IMR-90 (cell line): Measurements from ENCODE around the gene AGO3. TPM values are rescaled to one million over a fixed set of nuclear protein-coding genes. Genes with fewer than 3 reads are reported as not detected.

ENCODE experiments used
- ATAC-seq: fragments of 200-7000 bp; cut with Tn5 transposase; 2 replicates; pipeline ENCODE4 v1.9.1; 2020; ENCODE audit warnings: low read depth, mild to moderate bottlenecking, moderate library complexity
- BruUV-seq: library from RNA; stranded (reverse); fragments of 400-500 nt; replicated peaks from 2 replicates; lab custom pipeline; 2021; lab: Mats Ljungman, UMichigan
- CTCF ChIA-PET: fragments of 300-600 bp; formaldehyde crosslinking; extraction: SDS; loops from one replicate; lab custom pipeline; 2021; ENCODE audit warnings: antibody characterized with exemption; lab: Yijun Ruan, JAX
- POLR2A ChIA-PET: fragments of 300-600 bp; sonication (Branson Sonifier 250); formaldehyde crosslinking; loops from one replicate; lab custom pipeline; 2022; ENCODE audit warnings: antibody characterized with exemption; ENCODE audit not compliant: unreplicated experiment; lab: Charles Lee
- DNase-seq: peaks from one replicate; pipeline ENCODE4 v3.0.0; 2013
- H2AFZ ChIP-seq: replicated peaks from 2 replicates; pipeline ENCODE3; 2013; ENCODE audit warnings: low read length, mild to moderate bottlenecking; ENCODE audit not compliant: poor library complexity
- H2AK5ac ChIP-seq: 2 replicates; pipeline ENCODE4 v1.6.1; 2013; ENCODE audit warnings: low read depth, low read length, inconsistent platforms
- H2AK9ac ChIP-seq: replicated peaks from 2 replicates; pipeline ENCODE3; 2013; ENCODE audit warnings: mild to moderate bottlenecking, low read depth, low read length, moderate library complexity; ENCODE audit not compliant: poor library complexity
- H2BK120ac ChIP-seq: 2 replicates; pipeline ENCODE4 v1.6.1; 2013; ENCODE audit warnings: low read depth, low read length, inconsistent platforms
- H2BK15ac ChIP-seq: 3 replicates; pipeline ENCODE4 v1.6.1; 2013; ENCODE audit warnings: low read depth, low read length, inconsistent platforms
- H2BK20ac ChIP-seq: 2 replicates; pipeline ENCODE4 v1.6.1; 2013; ENCODE audit warnings: low read depth, mild to moderate bottlenecking, inconsistent platforms, low read length, moderate library complexity
- H2BK5ac ChIP-seq: 2 replicates; pipeline ENCODE4 v1.6.1; 2013; ENCODE audit warnings: mild to moderate bottlenecking, low read depth, low read length, inconsistent platforms; ENCODE audit not compliant: poor library complexity, severe bottlenecking
- H3K14ac ChIP-seq: replicated peaks from 2 replicates; pipeline ENCODE4 v1.6.1; 2013; ENCODE audit warnings: low read depth, low read length, inconsistent platforms
- H3K18ac ChIP-seq: 2 replicates; pipeline ENCODE4 v1.6.1; 2013; ENCODE audit warnings: low read depth, low read length, control low read depth
- H3K23ac ChIP-seq: 2 replicates; pipeline ENCODE4 v1.6.1; 2013; ENCODE audit warnings: low read depth, low read length, inconsistent platforms
- H3K27ac ChIP-seq: 2 replicates; pipeline ENCODE4 v1.5.1; 2013; ENCODE audit warnings: mild to moderate bottlenecking, control low read depth, low read length; ENCODE audit not compliant: insufficient read depth
- H3K27me3 ChIP-seq: 2 replicates; pipeline ENCODE4 v1.6.1; 2013; ENCODE audit warnings: low read length; ENCODE audit not compliant: control insufficient read depth, insufficient read depth
- H3K36me3 ChIP-seq: 2 replicates; pipeline ENCODE4 v1.6.1; 2013; ENCODE audit warnings: low read length, mixed read lengths; ENCODE audit not compliant: control insufficient read depth, insufficient read depth
- H3K4ac ChIP-seq: 2 replicates; pipeline ENCODE4 v1.6.1; 2013; ENCODE audit warnings: low read depth, low read length, inconsistent platforms
- H3K4me1 ChIP-seq: 2 replicates; pipeline ENCODE4 v1.6.1; 2013; ENCODE audit warnings: low read length, mixed read lengths; ENCODE audit not compliant: control insufficient read depth, insufficient read depth
- H3K4me2 ChIP-seq: 2 replicates; pipeline ENCODE4 v1.6.1; 2013; ENCODE audit warnings: low read depth, mild to moderate bottlenecking, control low read depth, low read length, moderate library complexity
- H3K4me3 ChIP-seq: 2 replicates; pipeline ENCODE4 v1.5.1; 2013; ENCODE audit warnings: low read depth, mild to moderate bottlenecking, control low read depth, low read length, moderate library complexity; ENCODE audit not compliant: insufficient read depth
- H3K56ac ChIP-seq: 2 replicates; pipeline ENCODE4 v1.6.1; 2013; ENCODE audit warnings: low read length, inconsistent platforms; ENCODE audit not compliant: insufficient read depth; ENCODE audit errors: extremely low read depth
- H3K79me1 ChIP-seq, 2 experiments: 2 replicates each; pipeline ENCODE4 v1.6.1; 2013; ENCODE audit warnings: low read length in 2 of 2, inconsistent platforms in 1 of 2, low read depth in 1 of 2
- H3K9ac ChIP-seq: 2 replicates; pipeline ENCODE4 v1.6.1; 2013; ENCODE audit warnings: low read depth, low read length, control low read depth
- H3K9me1 ChIP-seq: 2 replicates; pipeline ENCODE4 v1.6.1; 2013; ENCODE audit warnings: low read length, inconsistent platforms; ENCODE audit not compliant: insufficient read depth
- H3K9me3 ChIP-seq: 2 replicates; pipeline ENCODE4 v1.6.1; 2013; ENCODE audit warnings: low read length; ENCODE audit not compliant: control insufficient read depth, insufficient read depth
- H4K20me1 ChIP-seq: 2 replicates; pipeline ENCODE4 v1.6.1; 2013; ENCODE audit warnings: low read length, inconsistent platforms; ENCODE audit not compliant: insufficient read depth
- H4K5ac ChIP-seq: 2 replicates; pipeline ENCODE4 v1.6.1; 2013; ENCODE audit warnings: mild to moderate bottlenecking, low read depth, low read length, control low read depth
- H4K8ac ChIP-seq, 2 experiments: 2 replicates each; pipeline ENCODE4 v1.6.1; 2013; ENCODE audit warnings: low read depth in 2 of 2, low read length in 2 of 2, control low read depth in 1 of 2, inconsistent platforms in 1 of 2
- H4K91ac ChIP-seq: 2 replicates; pipeline ENCODE4 v1.6.1; 2013; ENCODE audit warnings: low read depth, low read length, inconsistent platforms; ENCODE audit not compliant: insufficient read depth
- BHLHE40 ChIP-seq: fragments of 150-350 bp; IDR thresholded peaks from 2 replicates; pipeline ENCODE4 v1.6.1; 2016; ENCODE audit warnings: mild to moderate bottlenecking, low read depth, low read length
- CEBPB ChIP-seq: IDR thresholded peaks from 2 replicates; pipeline ENCODE4 v1.6.1; 2012; ENCODE audit warnings: low read depth, low read length, improper control_type of control experiment
- CHD1 ChIP-seq: IDR thresholded peaks from 2 replicates; pipeline ENCODE4 v1.6.1; 2012; ENCODE audit warnings: low read depth, low read length, improper control_type of control experiment
- FOS ChIP-seq: fragments of 150-350 bp; IDR thresholded peaks from 2 replicates; pipeline ENCODE4 v1.6.1; 2016; ENCODE audit warnings: low read depth, low read length
- MAFK ChIP-seq: IDR thresholded peaks from 2 replicates; pipeline ENCODE4 v1.6.1; 2012; ENCODE audit warnings: low read depth, low read length, improper control_type of control experiment
- MAZ ChIP-seq: IDR thresholded peaks from 2 replicates; pipeline ENCODE4 v1.6.1; 2012; ENCODE audit warnings: low read depth, mild to moderate bottlenecking, low read length, improper control_type of control experiment, moderate library complexity, borderline replicate concordance
- MXI1 ChIP-seq: IDR thresholded peaks from 2 replicates; pipeline ENCODE4 v1.6.1; 2012; ENCODE audit warnings: low read depth, mild to moderate bottlenecking, low read length, moderate library complexity, borderline replicate concordance
- POLR2A ChIP-seq: IDR thresholded peaks from 2 replicates; pipeline ENCODE4 v1.6.1; 2012; ENCODE audit warnings: mild to moderate bottlenecking, low read depth, low read length
- RCOR1 ChIP-seq: IDR thresholded peaks from 2 replicates; pipeline ENCODE4 v1.6.1; 2012; ENCODE audit warnings: mild to moderate bottlenecking, low read length, improper control_type of control experiment; ENCODE audit not compliant: insufficient replicate concordance
- RFX5 ChIP-seq: IDR thresholded peaks from 2 replicates; pipeline ENCODE4 v1.8.0; 2012; ENCODE audit warnings: low read depth, mild to moderate bottlenecking, low read length, moderate library complexity
- SMC3 ChIP-seq: fragments of 150-350 bp; IDR thresholded peaks from 2 replicates; pipeline ENCODE4 v1.6.1; 2016; ENCODE audit warnings: low read depth, mild to moderate bottlenecking, antibody characterized with exemption, low read length, moderate library complexity
- WGBS, 2 experiments: methylation state at CpG; one replicate each; pipeline versions ENCODE4 v1.1.5 to v1.1.7; 2013; ENCODE audit warnings: missing lambda C conversion rate in 2 of 2; ENCODE audit not compliant: insufficient read length in 1 of 2; ENCODE audit errors: extremely low coverage in 2 of 2; 5-methylcytosine and 5-hydroxymethylcytosine counted together
- dilution Hi-C: fragments of 300-500 bp; cut with HindIII; formaldehyde crosslinking; loops from one replicate; pipeline ENCODE4 v1.14.3; 2018; ENCODE audit warnings: low sequenced_read_pairs; ENCODE audit not compliant: unreplicated experiment
- in situ Hi-C: fragments of 300-500 bp; cut with MboI; formaldehyde crosslinking; loops from 3 replicates; pipeline ENCODE4 v1.14.3; 2019; ENCODE audit warnings: low sequenced_read_pairs, inconsistent platforms, mixed read lengths
- intact Hi-C: fragments of 100-400 bp; cut with micrococcal nuclease; formaldehyde crosslinking; loops from 2 replicates; pipeline ENCODE4 v1.10.0; 2022
- polyA plus RNA-seq, 3 experiments: library from polyadenylated mRNA; depleted of rRNA; stranded (reverse); fragments of >200 nt; gene quantifications; 2 replicates each; pipeline ENCODE4 v1.2.3, GENCODE V29; 2012; ENCODE audit warnings: low replicate concordance in 1 of 3
- total RNA-seq: library from RNA; depleted of rRNA; stranded (reverse); fragments of >200 nt; gene quantifications from 2 replicates; pipeline ENCODE4 v1.2.3, GENCODE V29; 2012
- TF ChIP-seq, protein P1 (sequence below): fragments of 150-350 bp; IDR thresholded peaks from 2 replicates; pipeline ENCODE4 v1.6.1; 2016; ENCODE audit warnings: low read depth, mild to moderate bottlenecking, low read length, moderate library complexity, borderline replicate concordance
- TF ChIP-seq, protein P2 (sequence below): fragments of 150-350 bp; IDR thresholded peaks from 2 replicates; pipeline ENCODE4 v1.6.1; 2017; ENCODE audit warnings: mild to moderate bottlenecking, antibody characterized with exemption, low read length, low read depth
- TF ChIP-seq, protein P3 (sequence below): conservative IDR thresholded peaks from 2 replicates; pipeline ENCODE4 v1.5.1; 2012; ENCODE audit warnings: mild to moderate bottlenecking, low read depth, low read length, improper control_type of control experiment

AGO3 gene
- total and polyA plus RNA-seq, 2 of the 4 experiments (the other 2 are of a cell fraction) = 8.9 to 25.6 TPM

DNA sequence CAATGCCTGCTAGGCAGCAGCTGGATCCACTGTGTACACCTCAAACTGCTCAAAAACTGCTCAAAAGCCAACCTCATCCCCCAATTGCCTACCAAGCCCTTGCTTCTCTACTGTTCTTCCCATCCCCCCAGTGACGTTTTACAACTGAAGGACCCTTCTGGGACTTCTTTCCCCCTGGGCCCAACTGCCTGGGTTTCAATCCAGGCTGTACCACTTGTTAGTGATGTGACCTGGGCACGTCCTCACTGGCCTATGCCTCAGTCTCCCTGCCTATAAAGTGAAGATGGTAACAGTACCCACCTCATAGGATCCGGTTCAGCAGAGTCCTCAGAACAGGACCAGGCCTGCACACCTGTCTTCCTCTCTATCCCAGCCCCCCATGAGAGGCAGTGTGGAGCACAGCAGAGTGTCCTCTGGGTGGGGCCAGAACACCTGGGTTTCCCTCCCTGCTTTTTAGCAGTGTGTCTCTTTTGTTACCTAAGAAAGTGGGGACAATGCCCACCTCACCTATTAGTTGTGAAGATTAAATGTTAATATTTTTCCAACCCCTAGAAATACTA is 151.1 kb downstream of the AGO3 start:
- Histone ChIP-seq H3K9me1 (peaks cover 3% of the 10 kb centered on the region; the same call in 1 of the 2 replicates), H3K27ac (no peak overlapping the region), H3K4me2 (no peak overlapping the region), H3K36me3 (no peaks in the 10 kb centered on the region), H2AK9ac (no peak overlapping the region), H2AK5ac (no peak overlapping the region), H3K9ac (no peak overlapping the region), H4K5ac (no peak overlapping the region), H3K18ac (no peak overlapping the region), H3K79me1 (no peaks in the 10 kb centered on the region), H4K8ac (no peak overlapping the region), H4K20me1 (no peaks in the 10 kb centered on the region), H3K4me3 (no peak overlapping the region), H3K23ac (no peak overlapping the region), H3K4ac (no peak overlapping the region), H3K27me3 (no peaks in the 10 kb centered on the region; the same call in 1 of the 2 replicates), H2BK15ac (no peak overlapping the region), H3K4me1 (no peaks in the 10 kb centered on the region), H3K56ac (no peak overlapping the region), H2AFZ (no peak overlapping the region), H3K14ac (no peak overlapping the region), H2BK5ac (no peak overlapping the region), H3K9me3 (no peaks in the 10 kb centered on the region), H2BK20ac (no peak overlapping the region), H2BK120ac (no peak overlapping the region), H4K91ac (no peak overlapping the region)
- DNase-seq (no peak), ATAC-seq (no peak)
- in situ Hi-C loops = no loop called here
- dilution Hi-C loops = no loop called here
- no peak for TF ChIP-seq CEBPB
- TF ChIP-seq BHLHE40 = no peak
- TF ChIP-seq CHD1 = no peak
- no peak for TF ChIP-seq FOS
- no peak for TF ChIP-seq RCOR1
- TF ChIP-seq POLR2A = no peak
- TF ChIP-seq, protein P1, sequence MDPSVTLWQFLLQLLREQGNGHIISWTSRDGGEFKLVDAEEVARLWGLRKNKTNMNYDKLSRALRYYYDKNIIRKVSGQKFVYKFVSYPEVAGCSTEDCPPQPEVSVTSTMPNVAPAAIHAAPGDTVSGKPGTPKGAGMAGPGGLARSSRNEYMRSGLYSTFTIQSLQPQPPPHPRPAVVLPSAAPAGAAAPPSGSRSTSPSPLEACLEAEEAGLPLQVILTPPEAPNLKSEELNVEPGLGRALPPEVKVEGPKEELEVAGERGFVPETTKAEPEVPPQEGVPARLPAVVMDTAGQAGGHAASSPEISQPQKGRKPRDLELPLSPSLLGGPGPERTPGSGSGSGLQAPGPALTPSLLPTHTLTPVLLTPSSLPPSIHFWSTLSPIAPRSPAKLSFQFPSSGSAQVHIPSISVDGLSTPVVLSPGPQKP = no peak
- TF ChIP-seq MXI1 = no peak
- TF ChIP-seq MAZ = no peak
- no peak for TF ChIP-seq SMC3
- no peak for TF ChIP-seq MAFK
- TF ChIP-seq, protein P2, sequence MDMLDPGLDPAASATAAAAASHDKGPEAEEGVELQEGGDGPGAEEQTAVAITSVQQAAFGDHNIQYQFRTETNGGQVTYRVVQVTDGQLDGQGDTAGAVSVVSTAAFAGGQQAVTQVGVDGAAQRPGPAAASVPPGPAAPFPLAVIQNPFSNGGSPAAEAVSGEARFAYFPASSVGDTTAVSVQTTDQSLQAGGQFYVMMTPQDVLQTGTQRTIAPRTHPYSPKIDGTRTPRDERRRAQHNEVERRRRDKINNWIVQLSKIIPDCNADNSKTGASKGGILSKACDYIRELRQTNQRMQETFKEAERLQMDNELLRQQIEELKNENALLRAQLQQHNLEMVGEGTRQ = no peak
- TF ChIP-seq RFX5 = no peak
- TF ChIP-seq, protein P3, sequence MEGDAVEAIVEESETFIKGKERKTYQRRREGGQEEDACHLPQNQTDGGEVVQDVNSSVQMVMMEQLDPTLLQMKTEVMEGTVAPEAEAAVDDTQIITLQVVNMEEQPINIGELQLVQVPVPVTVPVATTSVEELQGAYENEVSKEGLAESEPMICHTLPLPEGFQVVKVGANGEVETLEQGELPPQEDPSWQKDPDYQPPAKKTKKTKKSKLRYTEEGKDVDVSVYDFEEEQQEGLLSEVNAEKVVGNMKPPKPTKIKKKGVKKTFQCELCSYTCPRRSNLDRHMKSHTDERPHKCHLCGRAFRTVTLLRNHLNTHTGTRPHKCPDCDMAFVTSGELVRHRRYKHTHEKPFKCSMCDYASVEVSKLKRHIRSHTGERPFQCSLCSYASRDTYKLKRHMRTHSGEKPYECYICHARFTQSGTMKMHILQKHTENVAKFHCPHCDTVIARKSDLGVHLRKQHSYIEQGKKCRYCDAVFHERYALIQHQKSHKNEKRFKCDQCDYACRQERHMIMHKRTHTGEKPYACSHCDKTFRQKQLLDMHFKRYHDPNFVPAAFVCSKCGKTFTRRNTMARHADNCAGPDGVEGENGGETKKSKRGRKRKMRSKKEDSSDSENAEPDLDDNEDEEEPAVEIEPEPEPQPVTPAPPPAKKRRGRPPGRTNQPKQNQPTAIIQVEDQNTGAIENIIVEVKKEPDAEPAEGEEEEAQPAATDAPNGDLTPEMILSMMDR = no peak
- no TSS peak for BruUV-seq
- intact Hi-C loops = loop anchor here (10.0 kb wide), 1 partner anchor 147 kb away; the partner anchor contains the start of gene AGO3
- CTCF ChIA-PET = interaction anchor here (0.7 kb wide), 1 partner anchor 12 kb away, joined by 5 read pairs; no protein-coding TSS in a partner anchor
- POLR2A ChIA-PET = no interaction called here
- no CpG with 5 or more reads among the region's 3 CpGs for WGBS, 2 experiments
